Pons (tissue), 1 donor: ENCODE data around the gene RBM34.
"Not testable (repeated sequence)": the region's sequence is repeated elsewhere in the genome, so short reads cannot be mapped to it uniquely, and the experiment has no call there.

ENCODE experiments used
- DNase-seq: peaks from one replicate; pipeline ENCODE4 v3.0.0-alpha.2; 2016; ENCODE audit warnings: low spot score

Gene RBM34

GRCh38 chr1:235112297-235113182 lies 48.5 kb downstream of the RBM34 start:
- DNase-seq = no peak

GRCh38 chr1:235111107-235111506 lies 49.9 kb downstream of the RBM34 start:
- no peak for DNase-seq

DNA sequence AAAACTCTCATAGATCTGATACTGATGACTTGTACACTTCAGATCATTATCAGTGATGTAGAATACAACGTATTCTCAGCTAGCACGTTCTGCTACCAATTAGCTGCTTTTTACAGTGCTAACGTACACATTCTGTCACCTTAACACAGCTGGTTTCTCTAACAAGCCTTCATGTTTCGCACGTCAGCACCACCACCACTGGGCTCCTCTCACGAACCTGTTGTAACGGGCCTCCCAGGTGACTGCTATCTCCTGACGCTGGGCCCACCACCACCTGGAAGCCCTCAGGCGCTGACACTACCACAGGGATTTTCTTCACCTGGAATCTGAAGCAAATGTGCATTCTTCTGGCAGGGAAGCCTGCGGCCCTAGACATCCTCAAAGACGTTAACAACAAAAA lies 52.2 kb downstream of the RBM34 start:
- no peak for DNase-seq

GRCh38 chr1:235108185-235108593 lies 52.9 kb downstream of the RBM34 start:
- no peak for DNase-seq

DNA sequence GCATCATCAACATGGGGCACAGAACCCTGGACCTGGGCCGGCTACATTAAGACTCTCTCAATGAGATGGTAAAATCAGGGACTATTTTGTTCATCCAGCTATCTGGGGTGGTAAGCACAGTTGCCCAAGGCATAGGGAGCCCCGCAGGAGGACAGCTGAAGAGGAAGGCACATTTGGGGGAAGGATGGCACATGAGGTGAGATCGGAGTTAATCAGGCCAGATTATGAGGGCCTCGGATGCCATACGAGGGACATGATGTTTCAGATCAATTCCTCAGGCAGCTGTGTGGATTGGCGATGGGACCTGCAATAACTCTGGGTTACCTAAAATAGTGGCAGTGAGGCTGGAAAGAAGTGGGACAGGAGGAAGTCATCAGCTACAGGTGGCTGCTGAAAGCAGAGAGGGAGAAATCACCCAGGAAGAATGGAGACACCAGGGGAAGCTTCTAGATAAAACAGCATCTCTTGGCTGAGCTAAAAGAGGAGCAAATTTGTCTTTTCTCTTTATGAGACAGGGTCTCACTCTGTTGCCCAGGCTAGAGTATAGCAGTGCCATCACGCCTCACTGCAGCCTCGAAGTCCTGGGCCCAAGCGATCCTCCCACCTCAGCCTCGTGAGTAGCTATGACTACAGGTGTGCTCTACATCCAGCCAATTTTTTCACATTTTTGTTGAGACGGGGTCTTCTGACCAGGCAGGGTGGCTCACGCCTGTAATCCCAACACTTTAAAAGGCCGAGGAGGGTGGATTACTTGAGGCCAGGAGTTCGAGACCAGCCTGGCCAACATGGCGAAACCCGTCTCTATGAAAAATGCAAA lies 53.5 kb downstream of the RBM34 start:
- no peak for DNase-seq

DNA sequence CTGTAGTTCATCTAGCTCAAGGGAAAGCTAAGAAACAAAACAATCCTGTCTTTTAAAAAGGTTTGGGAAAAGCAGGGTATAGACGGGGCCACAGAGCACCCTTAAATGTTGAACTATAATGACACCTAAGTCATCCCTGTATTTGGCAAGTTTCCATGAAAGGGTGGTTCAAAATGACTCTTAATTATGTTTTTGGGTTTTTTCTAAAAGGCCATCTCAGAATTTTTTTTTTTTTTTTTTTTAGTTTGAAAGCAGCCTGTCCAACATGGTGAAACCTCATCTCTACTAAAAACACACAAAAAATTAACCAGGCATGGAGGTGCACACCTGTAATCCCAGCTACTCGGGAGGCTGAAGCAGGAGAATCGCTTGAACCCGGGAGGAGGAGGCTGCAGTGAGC lies 54.6 kb downstream of the RBM34 start:
- no peak for DNase-seq

DNA sequence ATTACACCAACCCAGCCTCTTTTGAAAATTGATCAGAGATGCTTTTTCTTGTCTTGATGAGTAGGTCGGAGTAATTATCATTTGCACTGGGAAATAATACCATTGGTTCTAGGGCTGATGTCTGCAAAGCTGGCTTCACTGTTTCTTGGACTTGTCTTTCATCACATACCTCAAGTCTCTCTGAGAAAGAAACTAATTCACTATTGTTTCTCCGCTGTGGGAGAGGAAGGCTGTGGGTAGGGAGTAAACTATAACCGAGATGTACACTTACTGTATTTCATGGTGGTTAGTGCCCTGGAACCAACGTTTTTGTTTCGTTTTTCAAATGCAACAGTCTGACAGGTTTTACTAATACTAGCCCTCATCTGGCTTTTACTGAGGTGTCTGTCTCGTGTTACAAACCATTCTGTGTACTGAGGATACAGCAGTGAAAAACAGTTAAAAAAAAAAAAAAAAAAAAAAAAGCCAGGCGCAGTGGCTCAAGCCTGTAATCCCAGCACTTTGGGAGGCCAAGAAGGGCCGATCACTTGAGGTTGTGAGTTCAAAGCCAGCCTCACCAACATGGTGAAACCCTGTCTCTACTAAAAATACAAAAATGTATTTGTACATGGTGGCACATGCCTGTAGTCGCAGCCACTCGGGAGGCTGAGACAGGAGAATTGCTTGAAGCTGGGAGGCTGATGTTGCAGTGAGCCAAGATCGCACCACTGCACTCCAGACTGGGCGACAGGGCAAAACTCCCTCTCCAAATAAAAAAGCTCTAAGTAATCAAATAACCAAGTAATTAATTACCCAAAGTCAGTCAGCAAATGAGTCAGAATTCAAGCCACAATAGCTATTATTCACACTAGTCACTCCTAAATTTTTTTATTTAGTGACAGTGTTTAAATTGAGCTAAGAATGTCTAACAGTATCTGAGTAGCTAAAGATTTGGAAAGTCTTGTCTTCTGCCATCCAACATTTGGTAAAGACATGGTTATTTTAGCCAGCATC lies 55.7 kb downstream of the RBM34 start:
- no peak for DNase-seq

GRCh38 chr1:235102993-235103411 lies 58.0 kb downstream of the RBM34 start:
- no peak for DNase-seq

DNA sequence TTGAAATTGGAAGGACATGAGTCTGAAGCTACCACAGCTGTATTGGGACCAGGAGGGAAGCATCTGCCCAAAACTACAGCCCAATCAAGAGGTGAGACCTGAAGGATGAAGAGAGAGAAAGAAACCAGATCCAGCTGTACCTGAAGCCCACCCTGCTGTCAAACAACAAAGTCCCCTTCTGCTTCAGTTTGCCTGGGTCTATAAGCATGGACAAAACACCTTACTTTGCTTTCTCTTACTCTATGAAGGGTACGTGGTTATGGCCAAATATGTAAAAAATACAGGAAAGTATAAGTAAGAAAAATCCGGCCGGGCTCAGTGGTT lies 58.8 kb downstream of the RBM34 start:
- DNase-seq = no peak

DNA sequence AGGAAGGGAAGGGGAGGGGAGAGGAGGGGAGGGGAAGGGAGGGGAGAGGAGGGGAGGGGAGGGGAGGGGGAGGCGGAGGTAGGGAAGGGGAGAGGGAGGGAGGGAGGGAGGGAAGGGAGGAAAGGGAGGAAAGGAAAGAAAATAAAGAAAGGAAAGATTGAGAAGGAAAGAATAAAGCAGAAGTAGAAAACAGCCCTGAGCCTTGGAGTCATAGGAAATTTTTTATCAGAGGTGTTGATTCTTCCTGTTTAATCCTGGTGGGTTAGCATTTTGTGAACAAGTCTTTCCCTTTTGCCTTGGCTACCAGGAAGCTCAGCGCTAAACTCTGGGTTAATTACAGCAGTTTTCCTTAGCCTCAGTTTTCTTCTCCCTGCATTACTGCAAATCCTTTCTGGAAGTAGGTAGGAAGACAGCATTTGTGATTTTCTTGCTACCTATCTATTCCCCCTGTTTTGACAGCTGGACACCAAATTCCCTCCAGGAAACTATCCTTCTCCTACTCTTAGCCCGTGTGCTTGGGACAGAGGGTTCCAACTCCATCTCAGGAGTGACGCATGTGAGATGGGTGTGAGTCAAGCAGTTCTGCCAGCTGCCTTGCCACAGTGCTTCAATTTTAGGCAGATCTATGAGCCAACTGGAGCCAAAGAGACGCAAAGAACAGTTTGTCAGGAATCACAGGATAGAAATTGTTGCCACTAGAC lies 59.3 kb downstream of the RBM34 start:
- DNase-seq = no peak

- no peak for DNase-seq
These were observed 60.8 kb downstream of the RBM34 start for GRCh38 chr1:235100194-235100772.

- DNase-seq = no peak
These were observed 62.1 kb downstream of the RBM34 start for GRCh38 chr1:235098991-235099390.

GRCh38 chr1:235098547-235098946 lies 62.5 kb downstream of the RBM34 start:
- DNase-seq = no peak

DNA sequence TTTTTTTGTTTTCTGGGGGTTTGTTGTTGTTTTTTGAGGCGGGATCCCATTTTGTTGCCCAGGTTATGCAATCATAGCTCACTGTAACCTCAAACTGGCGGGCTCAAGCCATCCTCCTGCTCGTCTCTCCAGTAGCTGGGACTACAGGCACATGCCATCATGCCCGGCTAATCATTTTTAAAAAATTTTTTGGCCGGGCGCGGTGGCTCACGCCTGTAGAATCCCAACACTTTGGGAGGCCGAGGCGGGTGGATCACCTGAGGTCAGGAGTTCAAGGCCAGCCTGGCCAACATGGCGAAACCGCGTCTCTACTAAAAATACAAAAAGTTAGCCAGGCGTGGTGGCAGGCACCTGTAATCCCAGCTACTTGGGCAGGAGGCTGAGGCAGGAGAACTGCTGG lies 63.5 kb downstream of the RBM34 start:
- DNase-seq = not testable (repeated sequence)

DNA sequence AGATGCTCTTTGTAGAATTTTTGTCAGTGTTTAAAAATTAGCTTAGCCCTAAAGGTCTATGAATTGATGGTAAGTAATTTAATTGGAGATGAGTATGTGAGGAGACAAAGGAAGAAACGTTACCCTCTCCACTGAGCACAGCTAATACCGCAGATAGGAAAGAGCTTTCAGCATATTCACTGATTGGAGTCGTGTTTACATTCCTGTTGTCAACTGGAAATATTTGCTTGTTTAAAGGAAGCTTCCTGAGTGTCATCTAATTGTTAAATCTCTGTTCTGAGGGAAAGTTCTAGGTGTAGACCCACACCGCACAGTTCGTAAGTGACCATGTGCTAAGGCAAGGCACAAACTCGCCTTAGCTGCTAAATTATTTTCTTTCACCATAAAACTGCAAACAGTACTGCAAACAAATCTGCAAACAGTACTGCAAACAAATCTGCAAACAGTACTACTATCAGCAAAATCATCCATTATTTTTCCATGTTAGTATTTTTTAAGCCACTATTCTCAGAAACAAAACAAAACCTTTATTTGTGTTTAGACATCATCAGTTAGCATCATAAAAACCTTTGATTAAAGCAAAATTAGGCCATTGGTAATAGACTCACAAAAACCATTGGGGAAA lies 65.0 kb downstream of the RBM34 start:
- no peak for DNase-seq

- peak; percentile 64 for DNase-seq
These were observed 67.1 kb downstream of the RBM34 start for GRCh38 chr1:235093696-235094592.

GRCh38 chr1:235093013-235093695 lies 67.9 kb downstream of the RBM34 start:
- DNase-seq = peak; percentile 73

DNA sequence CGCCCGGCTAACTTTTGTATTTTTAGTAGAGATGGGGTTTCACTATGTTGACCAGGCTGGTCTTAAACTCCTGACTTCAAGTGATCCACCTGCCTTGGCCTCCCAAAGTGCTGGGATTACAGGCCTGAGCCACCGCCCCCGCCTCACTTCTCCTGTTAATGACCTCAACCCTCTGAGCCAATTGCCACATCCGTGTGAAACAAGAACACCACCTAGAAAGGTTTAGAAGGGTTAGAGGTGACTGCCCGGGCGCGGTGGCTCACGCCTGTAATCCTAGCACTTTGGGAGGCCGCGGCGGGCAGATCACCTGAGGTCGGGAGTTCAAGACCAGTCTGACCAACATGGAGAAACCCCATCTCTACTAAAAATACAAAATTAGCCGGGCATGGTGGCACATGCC lies 68.6 kb downstream of the RBM34 start:
- DNase-seq = not testable (repeated sequence)

DNA sequence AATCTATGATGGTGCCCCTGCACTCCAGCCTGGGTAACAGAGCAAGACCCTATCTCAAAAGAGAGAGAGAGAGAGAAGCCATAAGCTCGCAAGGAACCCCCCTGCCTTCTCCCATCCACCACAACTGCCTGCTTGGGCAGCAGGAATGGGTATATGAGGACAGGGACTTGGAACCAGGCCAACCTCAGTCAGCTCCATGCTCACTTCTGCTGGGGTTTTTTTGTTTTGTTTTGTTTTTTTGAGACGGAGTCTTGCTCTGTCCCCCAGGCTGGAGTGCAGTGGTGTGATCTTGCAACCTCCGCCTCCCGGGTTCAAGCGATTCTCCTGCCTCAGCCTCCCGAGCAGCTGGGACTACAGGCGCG lies 69.0 kb downstream of the RBM34 start:
- DNase-seq = not testable (repeated sequence)
